Glutamatergic neuron (in vitro differentiated cells): Measurements from ENCODE around the gene PECR. TPM values are rescaled to one million over a fixed set of nuclear protein-coding genes. Genes with fewer than 3 reads are reported as not detected.

Experiments
- DNase-seq: peaks from one replicate; pipeline ENCODE4 v3.0.0; 2022
- H3K27ac Mint-ChIP-seq: one replicate; pipeline ENCODE4 v1.8.0; 2020; ENCODE audit warnings: mild to moderate bottlenecking, mixed read lengths, inconsistent platforms; ENCODE audit not compliant: unreplicated experiment
- H3K27me3 Mint-ChIP-seq: one replicate; pipeline ENCODE4 v1.8.0; 2020; ENCODE audit warnings: mild to moderate bottlenecking, moderate library complexity, mixed read lengths, inconsistent platforms; ENCODE audit not compliant: unreplicated experiment
- H3K36me3 Mint-ChIP-seq: one replicate; pipeline ENCODE4 v1.8.0; 2020; ENCODE audit warnings: mild to moderate bottlenecking, mixed read lengths, inconsistent platforms; ENCODE audit not compliant: unreplicated experiment
- H3K4me1 Mint-ChIP-seq: one replicate; pipeline ENCODE4 v1.8.0; 2020; ENCODE audit warnings: mild to moderate bottlenecking, low read depth, mixed read lengths, inconsistent platforms; ENCODE audit not compliant: unreplicated experiment
- H3K4me3 Mint-ChIP-seq: one replicate; pipeline ENCODE4 v1.8.0; 2020; ENCODE audit warnings: mild to moderate bottlenecking, mixed read lengths, inconsistent platforms; ENCODE audit not compliant: unreplicated experiment
- H3K9me3 Mint-ChIP-seq: one replicate; pipeline ENCODE4 v1.8.0; 2020; ENCODE audit warnings: mild to moderate bottlenecking, moderate library complexity, mixed read lengths, inconsistent platforms; ENCODE audit not compliant: unreplicated experiment
- CTCF ChIP-seq: fragments of 200-600 bp; sonication (generic); IDR thresholded peaks from one replicate; pipeline ENCODE4 v1.5.0; 2021; ENCODE audit not compliant: partially characterized antibody, unreplicated experiment
- total RNA-seq: library from RNA; stranded (reverse); fragmentation: NEBNext Ultra II Directional; extraction: Animal tissue kit (Norgen Biotek cat#: 25700); gene quantifications from one replicate; pipeline ENCODE4 v1.2.1, GENCODE V29; 2021; ENCODE audit not compliant: unreplicated experiment

Gene PECR
- total RNA-seq, 1 donor from 2014 or later, result 33.0 TPM

GRCh38 chr2:216029416-216030129 is 52.0 kb downstream of the PECR start:
- Mint-ChIP-seq H3K36me3 (no peaks in the 10 kb centered on the region), H3K27ac (no peak overlapping the region), H3K9me3 (peaks cover 8% of the 10 kb centered on the region)

GRCh38 chr2:216024779-216025336 is 56.8 kb downstream of the PECR start:
- TF ChIP-seq CTCF, result no peak
- Mint-ChIP-seq H3K36me3 (no peaks in the 10 kb centered on the region), H3K27me3 (no peaks in the 10 kb centered on the region), H3K27ac (no peak overlapping the region), H3K4me1 (peaks cover 4% of the 10 kb centered on the region), H3K4me3 (no peak overlapping the region), H3K9me3 (no peaks in the 10 kb centered on the region)
- DNase-seq, result no peak

More at GRCh38 chr2:216029416-216030129, 52.0 kb downstream of the PECR start:
- TF ChIP-seq CTCF, result no peak
- no peak for DNase-seq
- Mint-ChIP-seq H3K4me3 (no peak overlapping the region), H3K27me3 (peaks cover 8% of the 10 kb centered on the region), H3K4me1 (peaks cover 20% of the 10 kb centered on the region)

- Mint-ChIP-seq H3K36me3 (no peaks in the 10 kb centered on the region), H3K9me3 (no peaks in the 10 kb centered on the region), H3K27me3 (no peaks in the 10 kb centered on the region), H3K4me1 (peaks cover 6% of the 10 kb centered on the region), H3K4me3 (no peak overlapping the region), H3K27ac (no peak overlapping the region)
- TF ChIP-seq CTCF, result peak; percentile 67
- DNase-seq, result peak; percentile 65
These were observed 58.5 kb downstream of the PECR start for GRCh38 chr2:216023055-216023648.

GRCh38 chr2:216021768-216022565 is 59.6 kb downstream of the PECR start:
- H3K36me3 Mint-ChIP-seq, result no peaks in the 10 kb centered on the region
- peaks cover 4% of the 10 kb centered on the region for H3K9me3 Mint-ChIP-seq
- H3K4me1 Mint-ChIP-seq, result peaks cover 10% of the 10 kb centered on the region
- H3K27ac Mint-ChIP-seq, result no peak overlapping the region
- no peak for TF ChIP-seq CTCF
- H3K4me3 Mint-ChIP-seq, result no peak overlapping the region
- DNase-seq, result no peak
- no peaks in the 10 kb centered on the region for H3K27me3 Mint-ChIP-seq
